Measurements from ENCODE around the gene SLC2A13.

SLC2A13 gene

DNA sequence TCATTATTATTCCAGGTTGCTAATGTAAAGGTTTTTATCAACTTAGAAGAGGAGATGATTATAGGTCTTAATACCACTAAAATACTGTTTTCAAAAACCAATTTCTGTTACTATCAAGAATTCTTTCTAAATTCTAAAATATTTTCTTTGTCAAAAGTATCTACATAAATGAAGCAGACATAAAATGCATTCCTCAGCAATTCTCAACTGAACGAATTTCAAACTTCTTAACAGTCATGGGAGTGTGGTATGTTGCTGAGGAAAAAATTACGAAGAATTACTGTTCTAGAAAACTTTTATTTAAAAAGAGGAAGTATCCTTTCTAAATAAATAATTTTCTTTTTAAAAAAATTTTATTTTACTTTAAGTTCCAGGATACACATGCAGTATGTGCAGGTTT is 146.4 kb downstream of the SLC2A13 start:
- Histone ChIP-seq H3K4me3 (ENCODE audit: low read depth, low read length) (no peak overlapping the region), H3K4me1 (ENCODE audit: control insufficient read depth, insufficient read depth, low read length) (peaks cover 3% of the 10 kb centered on the region; the same call in 1 of the 2 replicates), H3K27me3 (ENCODE audit: control insufficient read depth, insufficient read depth, low read length) (no peaks in the 10 kb centered on the region), H3K36me3 (ENCODE audit: control insufficient read depth, insufficient read depth, low read length) (no peaks in the 10 kb centered on the region), H3K9ac (ENCODE audit: low read depth, low read length) (no peak overlapping the region), H3K9me3 (ENCODE audit: control insufficient read depth, insufficient read depth, low read length) (no peaks in the 10 kb centered on the region), H3K27ac (ENCODE audit: low read depth, low read length) (no peak overlapping the region)

- Histone ChIP-seq H3K36me3 (ENCODE audit: control insufficient read depth, insufficient read depth, low read length) (no peaks in the 10 kb centered on the region), H3K27ac (ENCODE audit: low read depth, low read length) (no peak overlapping the region), H3K9ac (ENCODE audit: low read depth, low read length) (no peak overlapping the region), H3K9me3 (ENCODE audit: control insufficient read depth, insufficient read depth, low read length) (no peaks in the 10 kb centered on the region), H3K4me3 (ENCODE audit: low read depth, low read length) (no peak overlapping the region), H3K27me3 (ENCODE audit: control insufficient read depth, insufficient read depth, low read length) (no peaks in the 10 kb centered on the region), H3K4me1 (ENCODE audit: control insufficient read depth, insufficient read depth, low read length) (peaks cover 3% of the 10 kb centered on the region; the same call in 1 of the 2 replicates)
These were observed 146.8 kb downstream of the SLC2A13 start for GRCh38 chr12:39959031-39959430.

DNA sequence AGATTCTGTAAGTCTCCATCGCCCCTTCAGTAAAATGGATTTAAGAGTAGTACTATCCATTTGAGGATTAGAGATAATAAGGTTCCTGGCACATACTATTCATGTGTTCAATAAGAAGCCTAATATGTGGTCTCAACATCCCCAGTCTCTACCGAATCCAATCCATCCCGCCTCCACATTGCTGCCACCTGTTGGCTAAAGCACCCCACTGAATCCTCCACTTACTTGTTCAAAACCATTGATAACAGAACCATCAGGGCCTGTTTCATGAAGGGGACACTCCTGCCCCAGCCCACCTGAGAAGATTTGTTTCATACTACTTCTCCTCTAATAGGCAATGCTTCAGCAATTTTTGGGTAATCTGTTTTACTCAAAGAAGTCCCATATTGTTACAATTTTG is 147.5 kb downstream of the SLC2A13 start:
- H3K4me3 ChIP-seq (ENCODE audit: low read depth, low read length) = no peak overlapping the region
- H3K9ac ChIP-seq (ENCODE audit: low read depth, low read length) = no peak overlapping the region
- H3K27me3 ChIP-seq (ENCODE audit: control insufficient read depth, insufficient read depth, low read length) = no peaks in the 10 kb centered on the region
- H3K27ac ChIP-seq (ENCODE audit: low read depth, low read length) = no peak overlapping the region
- no peaks in the 10 kb centered on the region for H3K36me3 ChIP-seq (ENCODE audit: control insufficient read depth, insufficient read depth, low read length)
- no peaks in the 10 kb centered on the region for H3K9me3 ChIP-seq (ENCODE audit: control insufficient read depth, insufficient read depth, low read length)
- H3K4me1 ChIP-seq (ENCODE audit: control insufficient read depth, insufficient read depth, low read length) = peaks cover 3% of the 10 kb centered on the region; the same call in 1 of the 2 replicates

GRCh38 chr12:39956725-39957124 is 149.2 kb downstream of the SLC2A13 start:
- Histone ChIP-seq H3K4me1 (ENCODE audit: control insufficient read depth, insufficient read depth, low read length) (peaks cover 3% of the 10 kb centered on the region; the same call in 1 of the 2 replicates), H3K4me3 (ENCODE audit: low read depth, low read length) (no peak overlapping the region), H3K9me3 (ENCODE audit: control insufficient read depth, insufficient read depth, low read length) (no peaks in the 10 kb centered on the region), H3K9ac (ENCODE audit: low read depth, low read length) (no peak overlapping the region), H3K27ac (ENCODE audit: low read depth, low read length) (no peak overlapping the region), H3K36me3 (ENCODE audit: control insufficient read depth, insufficient read depth, low read length) (no peaks in the 10 kb centered on the region), H3K27me3 (ENCODE audit: control insufficient read depth, insufficient read depth, low read length) (no peaks in the 10 kb centered on the region)

DNA sequence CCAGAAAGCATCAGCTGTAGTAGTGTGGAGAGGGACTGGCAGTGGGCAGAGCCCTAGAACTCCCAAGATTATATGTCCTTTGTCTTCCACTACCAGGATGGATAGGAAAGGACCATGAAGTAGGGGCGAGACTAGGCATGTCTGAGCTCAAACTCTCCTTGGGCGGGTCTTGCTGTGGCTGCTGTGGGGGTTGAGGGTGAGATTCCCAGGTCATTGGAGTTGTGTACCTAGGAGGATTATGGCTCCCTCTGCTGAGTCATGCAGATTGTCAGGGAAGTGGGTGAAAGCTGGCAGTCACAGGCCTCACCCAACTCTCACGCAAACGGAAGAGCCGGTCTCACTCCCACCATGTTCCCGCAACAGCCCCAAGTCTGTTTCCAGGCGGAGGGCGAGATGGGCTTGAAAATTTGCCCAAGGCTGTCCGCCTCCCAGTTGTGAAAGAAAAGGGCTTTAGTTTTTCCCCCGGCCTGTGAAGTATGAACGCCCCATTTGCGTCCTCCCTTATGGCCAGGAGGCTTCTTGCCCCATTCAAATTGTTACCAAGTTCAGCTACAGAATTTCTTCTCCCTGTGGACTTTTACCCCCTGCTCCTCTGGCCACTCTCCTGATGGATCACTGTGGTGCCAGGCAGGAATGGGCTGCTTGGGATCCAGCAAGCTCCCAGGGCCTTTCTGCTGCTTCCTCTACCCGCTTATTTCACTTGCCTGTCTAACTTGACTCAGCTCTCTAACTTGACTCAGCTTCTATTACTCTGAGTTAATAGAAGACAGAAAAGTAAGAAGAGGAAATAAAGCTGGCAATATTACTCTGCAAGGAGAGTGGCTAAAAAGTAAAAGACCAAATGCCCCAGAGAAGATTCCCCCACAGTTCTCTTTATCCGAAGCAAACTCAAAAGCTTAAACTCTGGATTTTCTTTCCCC is 159.3 kb downstream of the SLC2A13 start:
- Histone ChIP-seq H3K4me1 (ENCODE audit: control insufficient read depth, insufficient read depth, low read length) (no peaks in the 10 kb centered on the region), H3K27ac (ENCODE audit: low read depth, low read length) (no peak overlapping the region), H3K36me3 (ENCODE audit: control insufficient read depth, insufficient read depth, low read length) (no peaks in the 10 kb centered on the region), H3K9ac (ENCODE audit: low read depth, low read length) (no peak overlapping the region), H3K27me3 (ENCODE audit: control insufficient read depth, insufficient read depth, low read length) (no peaks in the 10 kb centered on the region), H3K9me3 (ENCODE audit: control insufficient read depth, insufficient read depth, low read length) (no peaks in the 10 kb centered on the region; the same call in 1 of the 2 replicates), H3K4me3 (ENCODE audit: low read depth, low read length) (no peak overlapping the region)

- Histone ChIP-seq H3K36me3 (ENCODE audit: control insufficient read depth, insufficient read depth, low read length) (no peaks in the 10 kb centered on the region), H3K9ac (ENCODE audit: low read depth, low read length) (no peak overlapping the region), H3K27ac (ENCODE audit: low read depth, low read length) (no peak overlapping the region), H3K9me3 (ENCODE audit: control insufficient read depth, insufficient read depth, low read length) (no peaks in the 10 kb centered on the region), H3K27me3 (ENCODE audit: control insufficient read depth, insufficient read depth, low read length) (no peaks in the 10 kb centered on the region), H3K4me3 (ENCODE audit: low read depth, low read length) (no peak overlapping the region), H3K4me1 (ENCODE audit: control insufficient read depth, insufficient read depth, low read length) (no peaks in the 10 kb centered on the region)
These were observed 168.8 kb downstream of the SLC2A13 start for GRCh38 chr12:39937119-39937518.

DNA sequence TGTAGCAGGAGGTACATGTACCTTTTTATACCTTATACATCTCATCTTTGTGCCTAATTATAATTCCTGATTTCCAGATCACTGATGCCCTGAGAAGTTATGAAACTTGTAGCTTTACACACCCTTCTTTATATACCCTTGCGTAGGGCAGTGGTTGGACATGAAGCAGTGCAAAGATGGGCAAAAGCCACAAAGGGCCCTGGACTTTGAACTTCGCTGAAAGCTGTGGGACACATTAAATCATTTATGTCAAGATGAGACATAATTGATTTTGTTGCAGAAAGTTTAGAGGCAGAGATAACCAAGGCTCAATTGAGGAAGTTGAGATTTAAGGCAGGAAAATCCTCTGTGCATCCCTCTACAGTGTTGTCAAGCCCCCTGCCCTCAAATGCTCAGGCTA is 170.0 kb downstream of the SLC2A13 start:
- Histone ChIP-seq H3K4me3 (ENCODE audit: low read depth, low read length) (no peak overlapping the region), H3K27ac (ENCODE audit: low read depth, low read length) (no peak overlapping the region), H3K27me3 (ENCODE audit: control insufficient read depth, insufficient read depth, low read length) (no peaks in the 10 kb centered on the region), H3K9ac (ENCODE audit: low read depth, low read length) (no peak overlapping the region), H3K4me1 (ENCODE audit: control insufficient read depth, insufficient read depth, low read length) (no peaks in the 10 kb centered on the region), H3K9me3 (ENCODE audit: control insufficient read depth, insufficient read depth, low read length) (no peaks in the 10 kb centered on the region), H3K36me3 (ENCODE audit: control insufficient read depth, insufficient read depth, low read length) (no peaks in the 10 kb centered on the region)

- no peaks in the 10 kb centered on the region for H3K9me3 ChIP-seq (ENCODE audit: control insufficient read depth, insufficient read depth, low read length)
- H3K4me3 ChIP-seq (ENCODE audit: low read depth, low read length) = no peak overlapping the region
- H3K36me3 ChIP-seq (ENCODE audit: control insufficient read depth, insufficient read depth, low read length) = no peaks in the 10 kb centered on the region
- no peak overlapping the region for H3K9ac ChIP-seq (ENCODE audit: low read depth, low read length)
- no peaks in the 10 kb centered on the region for H3K4me1 ChIP-seq (ENCODE audit: control insufficient read depth, insufficient read depth, low read length)
- H3K27ac ChIP-seq (ENCODE audit: low read depth, low read length) = no peak overlapping the region
- no peaks in the 10 kb centered on the region for H3K27me3 ChIP-seq (ENCODE audit: control insufficient read depth, insufficient read depth, low read length)
These were observed 170.6 kb downstream of the SLC2A13 start for GRCh38 chr12:39935275-39935674.

- no peak overlapping the region for H3K9ac ChIP-seq (ENCODE audit: low read depth, low read length)
- no peaks in the 10 kb centered on the region for H3K4me1 ChIP-seq (ENCODE audit: control insufficient read depth, insufficient read depth, low read length)
- no peaks in the 10 kb centered on the region for H3K36me3 ChIP-seq (ENCODE audit: control insufficient read depth, insufficient read depth, low read length)
- H3K27me3 ChIP-seq (ENCODE audit: control insufficient read depth, insufficient read depth, low read length) = no peaks in the 10 kb centered on the region
- H3K27ac ChIP-seq (ENCODE audit: low read depth, low read length) = no peak overlapping the region
- no peak overlapping the region for H3K4me3 ChIP-seq (ENCODE audit: low read depth, low read length)
- H3K9me3 ChIP-seq (ENCODE audit: control insufficient read depth, insufficient read depth, low read length) = no peaks in the 10 kb centered on the region
These were observed 174.0 kb downstream of the SLC2A13 start for GRCh38 chr12:39931857-39932256.

DNA sequence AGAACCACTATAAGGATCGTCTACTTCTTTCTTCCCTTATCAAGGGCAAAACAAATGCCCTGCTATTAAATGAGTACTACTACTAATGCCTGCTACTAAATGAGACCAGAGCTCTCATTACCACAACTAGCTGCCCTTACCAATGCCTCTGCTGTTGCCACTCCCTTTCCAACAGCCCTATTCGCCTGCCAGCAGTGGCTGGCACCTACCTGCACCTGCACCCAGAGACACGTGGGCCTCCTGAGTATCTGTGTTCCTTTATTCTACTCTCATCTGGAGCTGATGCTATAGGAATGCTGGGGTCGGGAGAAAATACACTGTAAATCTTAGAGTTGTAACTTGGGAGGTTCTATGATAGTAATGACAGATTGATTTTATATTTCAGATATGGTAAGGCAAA is 174.7 kb downstream of the SLC2A13 start:
- no peak overlapping the region for H3K27ac ChIP-seq (ENCODE audit: low read depth, low read length)
- no peak overlapping the region for H3K9ac ChIP-seq (ENCODE audit: low read depth, low read length)
- no peaks in the 10 kb centered on the region for H3K27me3 ChIP-seq (ENCODE audit: control insufficient read depth, insufficient read depth, low read length)
- H3K36me3 ChIP-seq (ENCODE audit: control insufficient read depth, insufficient read depth, low read length) = no peaks in the 10 kb centered on the region
- H3K9me3 ChIP-seq (ENCODE audit: control insufficient read depth, insufficient read depth, low read length) = no peaks in the 10 kb centered on the region
- H3K4me3 ChIP-seq (ENCODE audit: low read depth, low read length) = no peak overlapping the region
- no peaks in the 10 kb centered on the region for H3K4me1 ChIP-seq (ENCODE audit: control insufficient read depth, insufficient read depth, low read length)

GRCh38 chr12:39930101-39930500 is 175.8 kb downstream of the SLC2A13 start:
- H3K27ac ChIP-seq (ENCODE audit: low read depth, low read length) = no peak overlapping the region
- H3K4me1 ChIP-seq (ENCODE audit: control insufficient read depth, insufficient read depth, low read length) = peaks cover under 1% of the 10 kb centered on the region; the same call in 1 of the 2 replicates
- H3K9ac ChIP-seq (ENCODE audit: low read depth, low read length) = no peak overlapping the region
- no peaks in the 10 kb centered on the region for H3K9me3 ChIP-seq (ENCODE audit: control insufficient read depth, insufficient read depth, low read length)
- H3K36me3 ChIP-seq (ENCODE audit: control insufficient read depth, insufficient read depth, low read length) = no peaks in the 10 kb centered on the region
- no peak overlapping the region for H3K4me3 ChIP-seq (ENCODE audit: low read depth, low read length)
- H3K27me3 ChIP-seq (ENCODE audit: control insufficient read depth, insufficient read depth, low read length) = no peaks in the 10 kb centered on the region
